A549 treated with Mapracorat at 1 μM for 4 hours (cell line): ENCODE results near the gene NECTIN4. TPM values are rescaled to one million over a fixed set of nuclear protein-coding genes. Genes with fewer than 3 reads are reported as not detected.

Experiments
- total RNA-seq: library from RNA; stranded (reverse); fragments of 200-300 nt; extraction: Qiagen RNA extraction; gene quantifications from 5 replicates; pipeline ENCODE4 v1.2.3, GENCODE V29; 2022

Gene NECTIN4
- total RNA-seq: 1.5 to 2.2 TPM (median 1.9 TPM) in 5 replicates

GRCh38 chr1:161089251-161089924, at the start of gene NECTIN4:
TSS of gene NECTIN4 (minus strand) at chr1:161089558. CDS start at chr1:161089296, 262 bp downstream.

GRCh38 chr1:161132410-161133219, 43.3 kb upstream of the NECTIN4 start, which contains the start of gene DEDD:
TSS of gene DEDD (minus strand) at chr1:161132667. CDS start at chr1:161124462, 8,205 bp downstream.

GRCh38 chr1:161117759-161118581, 28.6 kb upstream of the NECTIN4 start, which contains the start of the genes NIT1 and PFDN2:
TSS of gene NIT1 (plus strand) at chr1:161118105. CDS start at chr1:161118177, 72 bp downstream.
TSS of gene PFDN2 (minus strand) at chr1:161118037. CDS start at chr1:161118026, 11 bp downstream.

GRCh38 chr1:161098210-161099068, 9.1 kb upstream of the NECTIN4 start, which contains the start of gene KLHDC9:
TSS of gene KLHDC9 (plus strand) at chr1:161098361. CDS start at chr1:161098536, 175 bp downstream.

GRCh38 chr1:161069731-161070270, 19.6 kb downstream of the NECTIN4 start, which contains the start of gene ARHGAP30:
TSS of gene ARHGAP30 (minus strand) at chr1:161069891. CDS start at chr1:161069624, 267 bp downstream.

GRCh38 chr1:161045736-161046604, 43.4 kb downstream of the NECTIN4 start, which contains the start of gene USF1:
TSS of gene USF1 (minus strand) at chr1:161045977. CDS start at chr1:161043275, 2,702 bp downstream.

GRCh38 chr1:161038523-161039153, 50.7 kb downstream of the NECTIN4 start, which contains the start of gene TSTD1:
TSS of gene TSTD1 (minus strand) at chr1:161038964. CDS start at chr1:161038889, 75 bp downstream.

Other genes with a start within 250 kb of the NECTIN4 start
- gene CD244, start 226.7 kb downstream of the NECTIN4 start, total RNA-seq: not detected in 5 replicates
- not detected in 5 replicates for gene ITLN1, start 204.4 kb downstream of the NECTIN4 start, total RNA-seq
- gene ITLN2, start 134.7 kb downstream of the NECTIN4 start, total RNA-seq: 0.55 to 0.85 TPM (median 0.62 TPM) in 5 replicates
- gene F11R, start 68.4 kb downstream of the NECTIN4 start, total RNA-seq: 50.8 to 59.9 TPM (median 55.2 TPM) in 5 replicates
- 0.25 TPM in 2 of 5 replicates, not detected in the others for gene TSTD1, start 50.6 kb downstream of the NECTIN4 start, total RNA-seq
- 44.5 to 55.8 TPM (median 49.0 TPM) in 5 replicates for gene USF1, start 43.6 kb downstream of the NECTIN4 start, total RNA-seq
- 0.06 to 0.14 TPM (median 0.07 TPM) in 5 replicates for gene ARHGAP30, start 19.7 kb downstream of the NECTIN4 start, total RNA-seq
- 1.0 to 2.7 TPM (median 1.5 TPM) in 5 replicates for gene KLHDC9, start 8.8 kb upstream of the NECTIN4 start, total RNA-seq
- 95.5 to 125 TPM (median 108 TPM) in 5 replicates for gene PFDN2, start 28.5 kb upstream of the NECTIN4 start, total RNA-seq
- 29.0 to 32.1 TPM (median 29.6 TPM) in 5 replicates for gene NIT1, start 28.5 kb upstream of the NECTIN4 start, total RNA-seq
- 29.6 to 36.1 TPM (median 32.2 TPM) in 5 replicates for gene DEDD, start 43.1 kb upstream of the NECTIN4 start, total RNA-seq
- 81.6 to 150 TPM (median 92.8 TPM) in 5 replicates for gene UFC1, start 64.4 kb upstream of the NECTIN4 start, total RNA-seq
- gene USP21, start 69.9 kb upstream of the NECTIN4 start, total RNA-seq: 16.9 to 25.7 TPM (median 21.1 TPM) in 5 replicates
- 12.2 to 19.4 TPM (median 15.1 TPM) in 5 replicates for gene PPOX, start 76.9 kb upstream of the NECTIN4 start, total RNA-seq
- gene B4GALT3, start 87.9 kb upstream of the NECTIN4 start, total RNA-seq: 20.4 to 27.7 TPM (median 25.8 TPM) in 5 replicates
- gene ADAMTS4, start 109.5 kb upstream of the NECTIN4 start, total RNA-seq: 0.02 TPM in 1 of 5 replicates, not detected in the others
- gene NDUFS2, start 112.8 kb upstream of the NECTIN4 start, total RNA-seq: 77.6 to 93.0 TPM (median 83.3 TPM) in 5 replicates
- 0.28 to 0.54 TPM (median 0.34 TPM) in 3 of 5 replicates, not detected in the others for gene FCER1G, start 125.7 kb upstream of the NECTIN4 start, total RNA-seq
- not detected in 5 replicates for gene APOA2, start 134.1 kb upstream of the NECTIN4 start, total RNA-seq
- gene TOMM40L, start 136.5 kb upstream of the NECTIN4 start, total RNA-seq: 10.0 to 12.8 TPM (median 11.8 TPM) in 5 replicates
- gene NR1I3, start 148.6 kb upstream of the NECTIN4 start, total RNA-seq: not detected in 5 replicates
- gene PCP4L1, start 169.2 kb upstream of the NECTIN4 start, total RNA-seq: not detected in 5 replicates
- gene MPZ, start 220.4 kb upstream of the NECTIN4 start, total RNA-seq: 0.09 to 0.43 TPM (median 0.27 TPM) in 4 of 5 replicates, not detected in the other
- 236 to 250 TPM (median 242 TPM) in 5 replicates for gene SDHC, start 224.8 kb upstream of the NECTIN4 start, total RNA-seq